IPS-NIHi7 (cell line): ENCODE measurements around the gene FGF7.
"Not testable (repeated sequence)": the region's sequence is repeated elsewhere in the genome, so short reads cannot be mapped to it uniquely, and the experiment has no call there.

Source experiments
- DNase-seq: peaks from one replicate; pipeline ENCODE4 v3.0.0; 2012; ENCODE audit warnings: mixed read lengths; ENCODE audit errors: extremely low spot score

Gene FGF7

GRCh38 chr15:49494842-49495241 lies 71.8 kb downstream of the FGF7 start:
- DNase-seq = no peak

- DNase-seq = no peak
Measured at GRCh38 chr15:49495993-49496753, 73.1 kb downstream of the FGF7 start.

GRCh38 chr15:49501586-49501985 lies 78.5 kb downstream of the FGF7 start:
- DNase-seq = no peak

GRCh38 chr15:49506341-49506740 lies 83.3 kb downstream of the FGF7 start:
- DNase-seq = no peak

- no peak for DNase-seq
Measured at GRCh38 chr15:49507261-49507660, 84.2 kb downstream of the FGF7 start.

GRCh38 chr15:49512739-49513138 lies 89.7 kb downstream of the FGF7 start:
- DNase-seq = not testable (repeated sequence)

- DNase-seq = peak; percentile 17
Measured at GRCh38 chr15:49521802-49522201, 98.8 kb downstream of the FGF7 start.

- DNase-seq = no peak
Measured at GRCh38 chr15:49528289-49528688, 105.2 kb downstream of the FGF7 start.

GRCh38 chr15:49530092-49530491 lies 107.0 kb downstream of the FGF7 start:
- no peak for DNase-seq
